SU-DHL-6 (cell line): ENCODE measurements around the gene FAM135A.

Experiments used
- CTCF ChIP-seq: fragments of 200-600 bp; sonication (generic); IDR thresholded peaks from one replicate; pipeline ENCODE4 v1.5.1; 2017; ENCODE audit warnings: antibody characterized with exemption, mild to moderate bottlenecking, low read length, moderate library complexity; ENCODE audit not compliant: insufficient read depth, poor library complexity, severe bottlenecking
- EZH2phosphoT487 ChIP-seq: fragments of 200-600 bp; sonication (generic), shearing (Covaris generic); conservative IDR thresholded peaks from 2 replicates; pipeline ENCODE4 v1.6.1; 2018; ENCODE audit warnings: mild to moderate bottlenecking, antibody characterized with exemption, low read length, moderate library complexity, mixed read lengths

- TF ChIP-seq CTCF (no peak), EZH2phosphoT487 (no peak)
Observed at GRCh38 chr6:70507161-70507560, 93.9 kb downstream of the FAM135A start.
